HCT116 (cell line): ENCODE data around the gene FTL. TPM values are rescaled to one million over a fixed set of nuclear protein-coding genes. Genes with fewer than 3 reads are reported as not detected.

ENCODE experiments used
- ATAC-seq: fragments of 200-7000 bp; cut with Tn5 transposase; 2 replicates; pipeline ENCODE4 v1.9.1; 2020; ENCODE audit warnings: mild to moderate bottlenecking, moderate library complexity
- BruUV-seq: library from RNA; stranded (reverse); fragments of 400-500 nt; replicated peaks from 2 replicates; lab custom pipeline; 2021; lab: Mats Ljungman, UMichigan
- CTCF ChIA-PET: fragments of 300-600 bp; sonication (Branson Sonifier 250); formaldehyde crosslinking; loops from one replicate; lab custom pipeline; 2021; ENCODE audit warnings: antibody characterized with exemption; lab: Charles Lee
- POLR2A ChIA-PET: fragments of 300-600, 350-600 bp; sonication (Branson Sonifier 250); formaldehyde crosslinking; loops from one replicate; lab custom pipeline; 2021; ENCODE audit warnings: antibody characterized with exemption; lab: Charles Lee
- RAD21 ChIA-PET, 2 experiments: fragments of 300-600 bp; sonication (Branson Sonifier 250); formaldehyde crosslinking; loops; one replicate each; lab custom pipeline; 2023; ENCODE audit warnings: low total read pairs in 2 of 2; ENCODE audit not compliant: uncharacterized antibody in 2 of 2, unreplicated experiment in 2 of 2, low non-redundant PET in 1 of 2; lab: Charles Lee
- DNase-seq: peaks from one replicate; pipeline ENCODE4 v3.0.0-alpha.2; 2010; ENCODE audit warnings: low read depth, low spot score
- H2AFZ ChIP-seq: fragments of 200-600 bp; shearing (Covaris generic), sonication (generic); 2 replicates; pipeline ENCODE4 v1.6.1; 2017; ENCODE audit warnings: low read depth, mixed run types, mixed read lengths, antibody characterized with exemption, low read length; ENCODE audit not compliant: poor library complexity, severe bottlenecking
- H3K27ac ChIP-seq: 2 replicates; pipeline ENCODE4 v1.5.1; 2012; ENCODE audit warnings: low read depth, low read length
- H3K27me3 ChIP-seq: fragments of 200-600 bp; sonication (generic); 2 replicates; pipeline ENCODE4 v1.6.1; 2016; ENCODE audit warnings: mixed run types, low read length, mixed read lengths; ENCODE audit not compliant: insufficient read depth
- H3K36me3 ChIP-seq, 2 experiments: fragments of 200-500 bp in 1 of 2; fragments of 200-600 bp in 1 of 2; sonication (Bioruptor generic) in 1 of 2; sonication (generic) in 1 of 2; 2 replicates each; pipeline versions ENCODE4 v1.5.1 to v1.6.1; 2014 to 2016; ENCODE audit warnings: low read length in 2 of 2, inconsistent platforms in 1 of 2, mixed read lengths in 1 of 2, mixed run types in 1 of 2; ENCODE audit not compliant: insufficient read depth in 2 of 2, control insufficient read depth in 1 of 2
- H3K4me1 ChIP-seq, 2 experiments: fragments of 200-600 bp in 1 of 2; sonication (generic) in 1 of 2; 2 replicates each; pipeline versions ENCODE4 v1.5.1 to v1.6.1; 2012 to 2017; ENCODE audit warnings: low read length in 2 of 2, inconsistent platforms in 1 of 2, mild to moderate bottlenecking in 1 of 2, mixed read lengths in 1 of 2, mixed run types in 1 of 2, moderate library complexity in 1 of 2; ENCODE audit not compliant: insufficient read depth in 2 of 2, control insufficient read depth in 1 of 2
- H3K4me2 ChIP-seq: fragments of 200-600 bp; sonication (generic); 2 replicates; pipeline ENCODE4 v1.6.1; 2017; ENCODE audit warnings: mixed run types, low read length, mixed read lengths
- H3K4me3 ChIP-seq, 2 experiments: fragments of 200-600 bp in 1 of 2; sonication (generic) in 1 of 2; replicated peaks in 1 of 2; 2 replicates each; pipeline ENCODE4 v1.5.1; 2011 to 2016; ENCODE audit warnings: low read length in 2 of 2, control low read depth in 1 of 2, low read depth in 1 of 2, mild to moderate bottlenecking in 1 of 2, mixed read lengths in 1 of 2, mixed run types in 1 of 2
- H3K79me2 ChIP-seq: fragments of 200-600 bp; sonication (generic); 2 replicates; pipeline ENCODE4 v1.6.1; 2017; ENCODE audit warnings: mild to moderate bottlenecking, mixed run types, low read length, moderate library complexity, mixed read lengths; ENCODE audit not compliant: insufficient read depth
- H3K9ac ChIP-seq: fragments of 200-600 bp; sonication (generic); 2 replicates; pipeline ENCODE4 v1.6.1; 2016; ENCODE audit warnings: low read length, mixed read lengths
- H3K9me2 ChIP-seq: fragments of 200-600 bp; sonication (generic), shearing (Covaris generic); 2 replicates; pipeline ENCODE4 v1.6.1; 2017; ENCODE audit warnings: mixed run types, mild to moderate bottlenecking, moderate library complexity; ENCODE audit not compliant: insufficient read depth
- H3K9me3 ChIP-seq, 2 experiments: fragments of 200-500 bp in 1 of 2; fragments of 200-600 bp in 1 of 2; sonication (Bioruptor generic) in 1 of 2; sonication (generic) in 1 of 2; 2 replicates each; pipeline ENCODE4 v1.6.1; 2014 to 2017; ENCODE audit warnings: low read length in 2 of 2, mixed read lengths in 2 of 2, inconsistent platforms in 1 of 2, low read depth in 1 of 2, mild to moderate bottlenecking in 1 of 2, mixed run types in 1 of 2, moderate library complexity in 1 of 2; ENCODE audit not compliant: control insufficient read depth in 1 of 2, insufficient read depth in 1 of 2
- H4K20me1 ChIP-seq: fragments of 200-600 bp; sonication (generic), shearing (Covaris generic); 2 replicates; pipeline ENCODE4 v1.6.1; 2017; ENCODE audit warnings: mixed run types, mild to moderate bottlenecking, moderate library complexity; ENCODE audit not compliant: insufficient read depth
- CEBPB ChIP-seq: IDR thresholded peaks from 2 replicates; pipeline ENCODE4 v1.6.1; 2012; ENCODE audit warnings: low read depth
- CTCF ChIP-seq, 3 experiments: fragments of 200-600 bp in 1 of 3; sonication (generic) in 1 of 3; IDR thresholded peaks in 2 of 3; conservative IDR thresholded peaks in 1 of 3; 2 replicates each; pipeline ENCODE4 v1.5.1; 2012 to 2017; ENCODE audit warnings: low read depth in 2 of 3, low read length in 2 of 3, antibody characterized with exemption in 1 of 3, borderline replicate concordance in 1 of 3, control low read depth in 1 of 3, mild to moderate bottlenecking in 1 of 3, mixed read lengths in 1 of 3, mixed run types in 1 of 3, moderate library complexity in 1 of 3; ENCODE audit not compliant: insufficient read depth in 1 of 3
- EGR1 ChIP-seq: IDR thresholded peaks from 2 replicates; pipeline ENCODE4 v1.6.1; 2012; ENCODE audit warnings: low read depth
- ELF1 ChIP-seq: IDR thresholded peaks from 2 replicates; pipeline ENCODE4 v1.6.1; 2012; ENCODE audit warnings: low read depth, borderline replicate concordance
- EZH2 ChIP-seq: fragments of 200-600 bp; sonication (generic); IDR thresholded peaks from 2 replicates; pipeline ENCODE4 v1.6.1; 2017; ENCODE audit warnings: antibody characterized with exemption, mixed run types
- EZH2phosphoT487 ChIP-seq: fragments of 200-600 bp; IDR thresholded peaks from 2 replicates; pipeline ENCODE4 v1.6.1; 2018; ENCODE audit warnings: antibody characterized with exemption, borderline replicate concordance
- FOSL1 ChIP-seq: IDR thresholded peaks from 2 replicates; pipeline ENCODE4 v1.6.1; 2012; ENCODE audit warnings: low read depth
- MAX ChIP-seq: IDR thresholded peaks from 2 replicates; pipeline ENCODE4 v1.6.1; 2012
- POLR2A ChIP-seq: IDR thresholded peaks from 2 replicates; pipeline ENCODE4 v1.7.0; 2011; ENCODE audit warnings: borderline replicate concordance; ENCODE audit not compliant: insufficient read depth, insufficient read length; ENCODE audit errors: extremely low read depth
- POLR2AphosphoS5 ChIP-seq: IDR thresholded peaks from 2 replicates; pipeline ENCODE4 v1.6.1; 2011; ENCODE audit warnings: mild to moderate bottlenecking, low read depth, low read length, moderate library complexity
- RAD21 ChIP-seq: IDR thresholded peaks from 2 replicates; pipeline ENCODE4 v1.6.1; 2012; ENCODE audit warnings: low read depth, mild to moderate bottlenecking
- REST ChIP-seq: IDR thresholded peaks from 2 replicates; pipeline ENCODE4 v1.6.1; 2012; ENCODE audit warnings: low read depth
- SP1 ChIP-seq: IDR thresholded peaks from 2 replicates; pipeline ENCODE4 v1.6.1; 2012; ENCODE audit warnings: low read depth
- SRF ChIP-seq: IDR thresholded peaks from 2 replicates; pipeline ENCODE4 v1.6.1; 2012; ENCODE audit warnings: low read depth
- TCF7L2 ChIP-seq: IDR thresholded peaks from 2 replicates; pipeline ENCODE4 v1.7.0; 2011; ENCODE audit warnings: borderline replicate concordance, inconsistent platforms; ENCODE audit not compliant: insufficient read depth, insufficient read length; ENCODE audit errors: extremely low read depth
- YY1 ChIP-seq: IDR thresholded peaks from 2 replicates; pipeline ENCODE4 v1.6.1; 2011; ENCODE audit warnings: low read length, low read depth, moderate library complexity, mild to moderate bottlenecking; ENCODE audit not compliant: insufficient replicate concordance; ENCODE audit errors: extremely low read depth
- ZBTB33 ChIP-seq: IDR thresholded peaks from 2 replicates; pipeline ENCODE4 v1.6.1; 2011; ENCODE audit warnings: mild to moderate bottlenecking, low read length, moderate library complexity; ENCODE audit not compliant: insufficient replicate concordance; ENCODE audit errors: extremely low read depth
- ZFX ChIP-seq: fragments of 450-650 bp; IDR thresholded peaks from 2 replicates; pipeline ENCODE4 v1.6.1; 2017
- ZNF274 ChIP-seq: fragments of 200-500 bp; sonication (Bioruptor generic); IDR thresholded peaks from 2 replicates; pipeline ENCODE4 v1.6.1; 2014; ENCODE audit warnings: mild to moderate bottlenecking, low read depth, low read length, inconsistent platforms
- intact Hi-C: fragments of 100-400 bp; cut with micrococcal nuclease; formaldehyde crosslinking; loops from 2 replicates; pipeline ENCODE4 v1.10.0; 2022
- total RNA-seq: library from RNA; stranded (reverse); gene quantifications from one replicate; pipeline ENCODE4 v1.2.1, GENCODE V29; 2021; ENCODE audit not compliant: unreplicated experiment

Gene FTL
- total RNA-seq, 1 experiment from 2014 or later, result 1,885 TPM

GRCh38 chr19:48961673-48962028 lies 3.5 kb upstream of the FTL start:
- peaks cover 16% of the 10 kb centered on the region for H3K79me2 ChIP-seq
- DNase-seq, result no peak
- H4K20me1 ChIP-seq, result peaks cover 6% of the 10 kb centered on the region; the same call in 1 of the 2 replicates
- no peaks in the 10 kb centered on the region for H3K27me3 ChIP-seq
- no peak overlapping the region for H3K4me3 ChIP-seq
- no peak for ATAC-seq
- ChIA-PET POLR2A (interaction anchor here (0.6 to 1.5 kb wide), 8 partner anchors 9 to 89 kb away, joined by 3 to 12 read pairs (median 4); partner anchors contain the start of genes DHDH, GYS1, NUCB1 and PPP1R15A), CTCF (interaction anchor here (0.9 to 1.3 kb wide), 3 partner anchors 9 to 174 kb away, joined by 3 to 8 read pairs (median 3); partner anchors contain the start of gene RUVBL2), RAD21 (interaction anchor here in 1 of 2 experiments (1.0 kb wide), 1 partner anchor 119 kb away, joined by 3 read pairs; no protein-coding TSS in a partner anchor)
- peak overlapping the region; percentile 78 for H3K9ac ChIP-seq
- H3K4me1 ChIP-seq, result peaks cover 35 to 54% of the 10 kb centered on the region in 2 experiments
- no peak overlapping the region for H2AFZ ChIP-seq
- peak overlapping the region; percentile 83 for H3K4me2 ChIP-seq
- peak overlapping the region; percentile 98 for H3K27ac ChIP-seq
- peaks cover 0 to 12% of the 10 kb centered on the region in 2 experiments; a peak in 1 of 4 replicates for H3K36me3 ChIP-seq
- no peaks in the 10 kb centered on the region for H3K9me3 ChIP-seq
- TF ChIP-seq ZFX, result no peak
- no peak for TF ChIP-seq CTCF (IDR thresholded peaks at IDR 0.05 in 2 of 3, conservative IDR thresholded peaks at IDR 0.05 in 1 of 3; ENCODE audit: borderline replicate concordance in 1 of 3, insufficient read depth in 1 of 3, low read depth in 2 of 3, low read length in 2 of 3)
- TF ChIP-seq RAD21, result no peak
- TF ChIP-seq ZBTB33, result no peak
- no peak for TF ChIP-seq MAX
- no peak for TF ChIP-seq POLR2AphosphoS5
- no peak for TF ChIP-seq ELF1
- no peak for TF ChIP-seq EZH2phosphoT487
- no peak for TF ChIP-seq YY1
- TF ChIP-seq SP1, result no peak
- TF ChIP-seq TCF7L2, result no peak
- TF ChIP-seq EGR1, result no peak
- TF ChIP-seq REST, result no peak
- no peak for TF ChIP-seq POLR2A
- TF ChIP-seq EZH2, result no peak
- no peak for TF ChIP-seq ZNF274
- TF ChIP-seq FOSL1, result no peak
- no peak for TF ChIP-seq SRF
- no peak for TF ChIP-seq CEBPB
- intact Hi-C loops, result no loop called here
- BruUV-seq, result no TSS peak
- H3K9me2 ChIP-seq, result no peaks in the 10 kb centered on the region
